Uterus (tissue), 4 donors: ENCODE results near the gene FKBP7. TPM values are rescaled to one million over a fixed set of nuclear protein-coding genes. Genes with fewer than 3 reads are reported as not detected.

ENCODE experiments used
- total RNA-seq, 4 donors: library from RNA; depleted of rRNA in 3 of 4; stranded (reverse); fragments of >200 nt in 3 of 4; gene quantifications; one replicate each; pipeline versions ENCODE4 v1.1.0 to v1.2.4, GENCODE V29; 2014 to 2023
- donor health status: DM: yes; HTN: yes; CAD: no.

Gene FKBP7
- total RNA-seq, 4 donors from 2014 or later = 5.4 to 87.2 (median 27.0) TPM

Other genes starting within 250 kb of the FKBP7 start
- 100 to 1,000 TPM in 1 of 4 donors, 10 to 100 TPM in 3; 42.1 to 132 (median 68.8) TPM for gene PRKRA, start 27.4 kb downstream of the FKBP7 start, total RNA-seq
- gene PJVK, start 27.2 kb downstream of the FKBP7 start, total RNA-seq = 1 to 10 TPM in 3 of 4 donors, not detected in 1; 3.8 to 9.4 (median 7.5) TPM
- 10 to 100 TPM in 3 of 4 donors, 1 to 10 TPM in 1; 9.1 to 45.5 (median 14.2) TPM for gene PLEKHA3, start 1.9 kb upstream of the FKBP7 start, total RNA-seq